ENCODE data around the gene MCEMP1. TPM values are rescaled to one million over a fixed set of nuclear protein-coding genes. Genes with fewer than 3 reads are reported as not detected.

Gene MCEMP1
- total and polyA plus RNA-seq, 2 of the 13 experiments (the other 11 are each of a cell fraction or from before 2014, with no cell fraction given) = not detected

DNA sequence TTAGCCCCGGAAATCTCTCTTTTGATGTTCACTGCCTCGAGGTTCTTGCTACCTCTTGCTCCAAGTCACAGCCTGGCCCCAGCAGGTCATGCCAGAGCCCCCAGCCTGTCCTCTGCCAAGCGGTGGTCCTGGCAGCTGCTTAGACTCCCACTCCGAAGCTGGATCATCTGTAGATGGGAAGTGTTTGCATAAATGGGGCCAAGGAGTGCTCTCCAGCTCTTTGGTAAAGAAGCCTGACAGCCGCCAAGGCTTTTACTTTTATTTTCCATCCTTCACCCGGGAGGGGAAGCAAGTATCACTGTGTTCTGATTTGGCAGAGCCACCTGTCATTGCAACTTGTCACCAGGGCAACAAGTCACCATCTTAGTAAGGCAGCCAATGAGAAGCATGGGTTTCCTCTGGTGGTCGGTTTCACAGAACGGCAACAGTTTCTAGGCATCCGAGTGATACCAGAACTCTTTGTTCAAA is 18.6 kb upstream of the MCEMP1 start:
- no peak for FAIRE-seq
- Histone ChIP-seq H2AFZ (ENCODE audit: low read length) (no peak overlapping the region), H3K36me3 (replicated peaks in 1 of 2; ENCODE audit: control insufficient read depth in 1 of 2, insufficient read depth in 2 of 2, low read length in 2 of 2) (no peaks in the 10 kb centered on the region), H3K27me3 (ENCODE audit: control insufficient read depth in 1 of 2, insufficient read depth in 2 of 2, low read length in 2 of 2) (no peaks in the 10 kb centered on the region; a peak in 2 of 5 replicates), H3K9ac (ENCODE audit: insufficient read depth, low read depth, low read length) (no peak overlapping the region), H3K79me2 (ENCODE audit: insufficient read depth, low read length) (no peaks in the 10 kb centered on the region), H3K4me1 (ENCODE audit: insufficient read depth, low read length) (peaks cover 10% of the 10 kb centered on the region), H3K27ac (ENCODE audit: extremely low read length, insufficient read depth, low read length) (no peak overlapping the region), H3K4me2 (ENCODE audit: low read depth, low read length) (no peak overlapping the region; the same call in 1 of the 2 replicates), H4K20me1 (ENCODE audit: insufficient read depth, low read length) (no peaks in the 10 kb centered on the region), H3K4me3 (replicated peaks in 1 of 3; ENCODE audit: insufficient read depth in 1 of 3, low read depth in 2 of 3, low read length in 3 of 3) (no peak overlapping the region), H3K9me3 (ENCODE audit: low read length) (no peaks in the 10 kb centered on the region)
- 16% methylated on average over 6 of the region's 9 CpGs for WGBS (ENCODE audit: low lambda C conversion rate)
- POLR2A ChIA-PET = no interaction called here
- CTCF ChIA-PET (ENCODE audit: low intra/inter-chr PET ratio, low total read pairs) = no interaction called here
- no TSS peak for BruUV-seq (replicated peaks)
- ATAC-seq = no peak
- intact Hi-C loops (cut with micrococcal nuclease; ENCODE audit: unreplicated experiment) (no loop called here), in situ Hi-C loops (cut with HindIII; ENCODE audit: extremely low pct_ligation_motif_present, low pct_unique_long_range_greater_than_20kb) (no loop called here)
- no peak for DNase-seq (ENCODE audit: low spot score)
- TF ChIP-seq HOXD1 (CRISPR knock-in tag; IDR thresholded peaks at IDR 0.05) (no peak), LBX2 (CRISPR knock-in tag; IDR thresholded peaks at IDR 0.05; ENCODE audit: borderline replicate concordance) (no peak), ZNF879 (CRISPR knock-in tag; IDR thresholded peaks at IDR 0.05) (no peak), ZNF230 (CRISPR knock-in tag; IDR thresholded peaks at IDR 0.05) (no peak), SMC3 (IDR thresholded peaks at IDR 0.05; ENCODE audit: low read length) (no peak), MAZ (IDR thresholded peaks at IDR 0.05; ENCODE audit: borderline replicate concordance, low read depth, low read length) (no peak), MAZ (CRISPR knock-in tag; IDR thresholded peaks at IDR 0.05; ENCODE audit: low read depth) (no peak), TFDP2 (CRISPR knock-in tag; IDR thresholded peaks at IDR 0.05) (no peak), RFX5 (IDR thresholded peaks at IDR 0.05; ENCODE audit: low read depth, low read length) (0 out of 2 replicates have a peak, but pooled peaks have one; percentile 30), ZNF850 (CRISPR knock-in tag; conservative IDR thresholded peaks at IDR 0.05) (no peak)
- TF ChIP-seq, protein P1, sequence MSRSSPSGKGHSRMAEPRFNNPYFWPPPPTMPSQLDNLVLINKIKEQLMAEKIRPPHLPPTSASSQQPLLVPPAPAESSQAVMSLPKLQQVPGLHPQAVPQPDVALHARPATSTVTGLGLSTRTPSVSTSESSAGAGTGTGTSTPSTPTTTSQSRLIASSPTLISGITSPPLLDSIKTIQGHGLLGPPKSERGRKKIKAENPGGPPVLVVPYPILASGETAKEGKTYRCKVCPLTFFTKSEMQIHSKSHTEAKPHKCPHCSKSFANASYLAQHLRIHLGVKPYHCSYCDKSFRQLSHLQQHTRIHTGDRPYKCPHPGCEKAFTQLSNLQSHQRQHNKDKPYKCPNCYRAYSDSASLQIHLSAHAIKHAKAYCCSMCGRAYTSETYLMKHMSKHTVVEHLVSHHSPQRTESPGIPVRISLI (CRISPR knock-in tag; IDR thresholded peaks at IDR 0.05; ENCODE audit: borderline replicate concordance) = no peak
- TF ChIP-seq, protein P2, sequence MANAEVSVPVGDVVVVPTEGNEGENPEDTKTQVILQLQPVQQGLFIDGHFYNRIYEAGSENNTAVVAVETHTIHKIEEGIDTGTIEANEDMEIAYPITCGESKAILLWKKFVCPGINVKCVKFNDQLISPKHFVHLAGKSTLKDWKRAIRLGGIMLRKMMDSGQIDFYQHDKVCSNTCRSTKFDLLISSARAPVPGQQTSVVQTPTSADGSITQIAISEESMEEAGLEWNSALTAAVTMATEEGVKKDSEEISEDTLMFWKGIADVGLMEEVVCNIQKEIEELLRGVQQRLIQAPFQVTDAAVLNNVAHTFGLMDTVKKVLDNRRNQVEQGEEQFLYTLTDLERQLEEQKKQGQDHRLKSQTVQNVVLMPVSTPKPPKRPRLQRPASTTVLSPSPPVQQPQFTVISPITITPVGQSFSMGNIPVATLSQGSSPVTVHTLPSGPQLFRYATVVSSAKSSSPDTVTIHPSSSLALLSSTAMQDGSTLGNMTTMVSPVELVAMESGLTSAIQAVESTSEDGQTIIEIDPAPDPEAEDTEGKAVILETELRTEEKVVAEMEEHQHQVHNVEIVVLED (CRISPR knock-in tag; IDR thresholded peaks at IDR 0.05; ENCODE audit: borderline replicate concordance) = no peak
- TF ChIP-seq, protein P3, sequence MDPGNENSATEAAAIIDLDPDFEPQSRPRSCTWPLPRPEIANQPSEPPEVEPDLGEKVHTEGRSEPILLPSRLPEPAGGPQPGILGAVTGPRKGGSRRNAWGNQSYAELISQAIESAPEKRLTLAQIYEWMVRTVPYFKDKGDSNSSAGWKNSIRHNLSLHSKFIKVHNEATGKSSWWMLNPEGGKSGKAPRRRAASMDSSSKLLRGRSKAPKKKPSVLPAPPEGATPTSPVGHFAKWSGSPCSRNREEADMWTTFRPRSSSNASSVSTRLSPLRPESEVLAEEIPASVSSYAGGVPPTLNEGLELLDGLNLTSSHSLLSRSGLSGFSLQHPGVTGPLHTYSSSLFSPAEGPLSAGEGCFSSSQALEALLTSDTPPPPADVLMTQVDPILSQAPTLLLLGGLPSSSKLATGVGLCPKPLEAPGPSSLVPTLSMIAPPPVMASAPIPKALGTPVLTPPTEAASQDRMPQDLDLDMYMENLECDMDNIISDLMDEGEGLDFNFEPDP (CRISPR knock-in tag; conservative IDR thresholded peaks at IDR 0.05) = no peak
- TF ChIP-seq, protein P4, sequence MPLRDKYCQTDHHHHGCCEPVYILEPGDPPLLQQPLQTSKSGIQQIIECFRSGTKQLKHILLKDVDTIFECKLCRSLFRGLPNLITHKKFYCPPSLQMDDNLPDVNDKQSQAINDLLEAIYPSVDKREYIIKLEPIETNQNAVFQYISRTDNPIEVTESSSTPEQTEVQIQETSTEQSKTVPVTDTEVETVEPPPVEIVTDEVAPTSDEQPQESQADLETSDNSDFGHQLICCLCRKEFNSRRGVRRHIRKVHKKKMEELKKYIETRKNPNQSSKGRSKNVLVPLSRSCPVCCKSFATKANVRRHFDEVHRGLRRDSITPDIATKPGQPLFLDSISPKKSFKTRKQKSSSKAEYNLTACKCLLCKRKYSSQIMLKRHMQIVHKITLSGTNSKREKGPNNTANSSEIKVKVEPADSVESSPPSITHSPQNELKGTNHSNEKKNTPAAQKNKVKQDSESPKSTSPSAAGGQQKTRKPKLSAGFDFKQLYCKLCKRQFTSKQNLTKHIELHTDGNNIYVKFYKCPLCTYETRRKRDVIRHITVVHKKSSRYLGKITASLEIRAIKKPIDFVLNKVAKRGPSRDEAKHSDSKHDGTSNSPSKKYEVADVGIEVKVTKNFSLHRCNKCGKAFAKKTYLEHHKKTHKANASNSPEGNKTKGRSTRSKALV (CRISPR knock-in tag; IDR thresholded peaks at IDR 0.05) = no peak

All from HepG2 (cell line).